KOPT-K1 (cell line): ENCODE data around the gene PFDN1.

Source experiments
- H3K27ac ChIP-seq: fragments of 200-600 bp; sonication (generic); 2 replicates; pipeline ENCODE4 v1.5.1; 2016; ENCODE audit warnings: antibody characterized with exemption, mild to moderate bottlenecking, low read depth, low read length; ENCODE audit not compliant: poor library complexity, severe bottlenecking
- H3K36me3 ChIP-seq: fragments of 200-600 bp; sonication (generic); 2 replicates; pipeline ENCODE4 v1.5.1; 2017; ENCODE audit warnings: antibody characterized with exemption, mild to moderate bottlenecking, low read length, moderate library complexity; ENCODE audit not compliant: insufficient read depth
- H3K9me3 ChIP-seq: fragments of 200-600 bp; sonication (generic); 2 replicates; pipeline ENCODE4 v1.5.1; 2017; ENCODE audit warnings: antibody characterized with exemption, low read length, mild to moderate bottlenecking; ENCODE audit not compliant: insufficient read depth, poor library complexity, severe bottlenecking

Gene PFDN1

DNA sequence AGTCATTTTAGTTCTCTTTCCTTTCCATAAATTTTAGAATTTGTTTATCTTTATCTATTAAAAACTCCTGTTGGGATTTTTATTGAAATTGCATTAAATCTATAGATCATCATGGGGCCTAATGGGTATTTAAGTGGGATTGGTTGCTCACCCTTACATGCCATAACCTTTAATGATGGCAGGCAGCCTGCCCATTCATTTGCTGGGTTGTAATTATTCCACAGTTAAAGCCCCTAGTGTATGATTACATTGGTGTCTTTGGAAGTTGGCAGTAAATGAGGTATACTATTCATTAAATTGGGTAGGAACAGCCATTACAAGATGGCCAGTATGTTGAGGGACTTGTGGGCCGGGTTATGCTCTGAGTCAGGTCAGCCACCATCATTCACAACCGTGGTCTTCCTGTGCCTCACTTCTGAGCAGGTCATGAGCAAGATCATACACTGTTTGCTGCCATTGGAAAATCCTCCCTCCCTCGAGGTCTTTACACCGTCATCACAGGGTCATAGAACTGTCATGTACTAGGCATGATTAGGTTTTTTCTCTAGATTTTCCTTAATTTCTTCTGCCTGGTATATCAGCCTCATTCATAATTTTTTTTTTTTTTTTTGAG lies 68.4 kb downstream of the PFDN1 start:
- Histone ChIP-seq H3K27ac (no peak overlapping the region), H3K9me3 (no peaks in the 10 kb centered on the region), H3K36me3 (no peaks in the 10 kb centered on the region)

DNA sequence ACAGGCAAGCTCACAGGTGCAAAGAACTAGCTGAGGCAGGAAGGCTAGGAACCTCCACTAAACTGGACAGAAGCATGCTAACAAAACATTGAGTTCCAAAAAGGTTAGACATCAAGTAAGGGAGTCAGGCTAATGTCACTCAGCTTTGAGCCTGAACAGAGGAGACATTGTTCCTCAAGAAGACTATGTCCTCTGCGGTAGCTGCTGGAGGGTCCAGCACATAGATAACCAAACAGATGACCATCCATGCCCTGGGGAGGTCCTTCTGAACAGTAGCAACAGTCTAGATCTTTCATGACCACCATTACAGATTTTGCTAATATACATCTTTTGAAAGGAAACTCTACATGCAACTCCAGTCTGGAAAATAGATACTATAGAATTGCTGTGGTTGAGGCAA lies 70.2 kb downstream of the PFDN1 start:
- no peaks in the 10 kb centered on the region for H3K36me3 ChIP-seq
- no peaks in the 10 kb centered on the region for H3K9me3 ChIP-seq
- H3K27ac ChIP-seq, result no peak overlapping the region

DNA sequence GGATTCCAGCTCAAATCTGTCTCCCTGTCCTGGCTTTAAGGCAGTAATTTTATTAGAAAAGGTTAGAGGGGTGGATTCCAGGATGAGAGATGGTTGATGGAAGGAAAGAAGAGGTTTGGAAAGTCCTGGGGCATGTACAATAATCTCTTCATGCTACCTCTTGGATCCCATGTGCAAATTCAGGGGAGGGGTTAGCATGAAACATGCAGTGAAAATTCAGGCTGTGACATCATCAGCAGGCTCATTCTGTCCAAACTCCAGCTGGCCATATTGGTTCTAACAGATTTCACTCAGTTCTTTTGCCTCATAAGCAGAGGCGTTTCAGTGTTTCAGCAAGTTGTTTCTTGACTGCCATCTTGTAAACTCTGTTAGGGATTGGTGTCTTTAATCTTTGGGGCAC lies 72.5 kb downstream of the PFDN1 start:
- H3K27ac ChIP-seq, result no peak overlapping the region
- no peaks in the 10 kb centered on the region for H3K36me3 ChIP-seq
- H3K9me3 ChIP-seq, result no peaks in the 10 kb centered on the region

DNA sequence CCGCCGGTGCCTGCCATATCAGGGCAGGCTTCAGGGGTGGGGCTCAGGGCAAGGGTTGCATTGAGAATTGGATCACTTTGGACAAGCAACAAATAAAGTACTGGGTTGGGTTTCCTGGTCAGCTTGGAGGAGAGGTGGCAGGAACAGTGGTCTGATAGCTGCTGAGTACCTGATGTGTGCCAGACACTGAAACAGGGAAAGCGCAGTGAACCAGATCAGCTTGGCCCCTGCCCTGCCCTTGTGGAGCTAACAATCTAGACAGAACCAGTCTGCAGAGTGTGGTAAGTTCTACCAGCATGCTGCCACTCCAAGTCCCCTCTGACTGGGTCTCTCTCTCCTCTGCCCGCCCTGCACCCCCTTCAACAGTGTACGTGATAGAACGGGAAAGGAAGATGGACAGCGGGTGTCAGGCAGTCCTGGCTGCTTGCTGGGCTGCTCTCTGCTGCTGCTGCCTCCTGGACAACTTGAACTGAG lies 74.5 kb downstream of the PFDN1 start:
- H3K9me3 ChIP-seq, result no peaks in the 10 kb centered on the region
- H3K36me3 ChIP-seq, result no peaks in the 10 kb centered on the region
- H3K27ac ChIP-seq, result no peak overlapping the region

DNA sequence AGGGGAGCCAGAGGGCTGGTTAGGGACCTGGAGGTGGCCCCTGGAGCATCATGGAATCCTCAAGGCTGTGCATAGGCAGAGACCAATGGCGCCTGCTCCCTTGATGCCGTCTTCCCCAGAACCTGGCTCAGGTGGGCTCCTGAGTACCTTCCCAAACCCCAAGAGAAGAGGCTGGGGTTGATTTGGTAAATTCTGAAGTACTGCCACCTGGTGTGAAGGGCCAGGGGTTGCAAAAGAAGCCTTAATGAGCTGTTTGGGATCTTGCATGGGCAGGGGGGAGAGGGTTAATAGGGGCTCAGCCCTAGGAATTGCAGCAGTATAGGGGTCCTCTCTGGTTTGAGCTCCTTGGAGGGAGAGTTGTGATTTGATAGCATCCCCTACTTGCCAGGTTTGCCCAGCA lies 75.9 kb downstream of the PFDN1 start:
- Histone ChIP-seq H3K9me3 (no peaks in the 10 kb centered on the region), H3K27ac (no peak overlapping the region), H3K36me3 (no peaks in the 10 kb centered on the region)

DNA sequence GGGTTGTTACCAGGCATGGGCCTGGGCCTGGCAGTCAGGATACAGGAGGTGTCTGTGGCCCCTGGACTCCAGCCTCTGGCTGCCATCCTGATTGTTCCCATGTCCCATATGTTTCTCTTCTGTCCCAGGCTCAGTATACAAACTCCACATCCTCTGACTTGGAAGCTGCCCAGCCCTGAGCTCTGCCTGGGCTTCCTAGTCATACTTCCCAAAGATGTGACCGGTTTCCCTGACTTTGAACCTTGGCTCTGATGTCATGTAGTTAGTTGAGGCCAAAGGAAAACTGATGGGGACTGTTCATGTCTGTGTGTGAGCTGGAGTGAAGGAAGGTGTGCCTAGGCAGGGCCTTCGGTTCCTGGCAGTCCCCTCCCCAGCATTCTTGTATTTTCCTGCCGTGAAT lies 77.5 kb downstream of the PFDN1 start:
- Histone ChIP-seq H3K36me3 (no peaks in the 10 kb centered on the region), H3K9me3 (no peaks in the 10 kb centered on the region), H3K27ac (no peak overlapping the region)

DNA sequence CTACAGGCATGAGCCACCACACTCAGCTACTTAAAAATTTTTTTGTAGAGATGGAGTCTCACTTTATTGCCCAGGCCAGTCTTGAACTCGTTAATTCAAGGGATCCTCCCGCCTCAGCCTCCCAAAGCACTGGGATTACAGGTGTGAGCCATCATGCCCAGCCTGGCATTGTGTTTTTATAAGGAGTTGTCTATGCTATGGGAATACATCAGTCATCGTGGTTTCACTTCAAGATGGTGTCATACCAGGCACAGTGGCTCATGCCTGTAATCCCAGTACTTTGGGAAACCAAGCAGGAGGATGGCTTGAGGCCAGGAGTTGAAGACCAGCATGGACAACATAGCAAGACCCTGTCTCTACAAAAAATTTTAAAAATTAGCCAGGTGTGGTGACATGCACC lies 78.2 kb downstream of the PFDN1 start:
- Histone ChIP-seq H3K9me3 (no peaks in the 10 kb centered on the region), H3K36me3 (no peaks in the 10 kb centered on the region), H3K27ac (no peak overlapping the region)

DNA sequence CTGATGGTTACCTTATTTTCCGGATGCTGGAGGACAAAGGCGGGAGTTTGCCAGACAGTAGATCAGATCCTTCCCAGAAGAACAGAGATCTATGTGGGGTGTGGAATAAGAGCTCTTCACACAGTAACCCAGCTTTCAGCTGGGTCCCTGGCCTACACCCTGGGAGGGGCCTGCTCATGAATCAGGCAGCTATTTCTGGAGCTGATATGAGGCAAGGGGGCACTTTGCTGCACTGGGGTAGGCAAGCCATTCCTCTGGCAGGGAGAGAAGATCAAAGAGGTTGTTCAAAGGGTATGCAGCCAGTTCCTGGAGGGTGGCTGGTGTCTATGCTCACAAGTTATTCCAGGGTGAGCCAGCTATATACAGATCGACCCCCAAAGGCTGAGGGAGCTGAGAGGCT lies 79.3 kb downstream of the PFDN1 start:
- Histone ChIP-seq H3K36me3 (no peaks in the 10 kb centered on the region), H3K27ac (no peak overlapping the region), H3K9me3 (no peaks in the 10 kb centered on the region)

DNA sequence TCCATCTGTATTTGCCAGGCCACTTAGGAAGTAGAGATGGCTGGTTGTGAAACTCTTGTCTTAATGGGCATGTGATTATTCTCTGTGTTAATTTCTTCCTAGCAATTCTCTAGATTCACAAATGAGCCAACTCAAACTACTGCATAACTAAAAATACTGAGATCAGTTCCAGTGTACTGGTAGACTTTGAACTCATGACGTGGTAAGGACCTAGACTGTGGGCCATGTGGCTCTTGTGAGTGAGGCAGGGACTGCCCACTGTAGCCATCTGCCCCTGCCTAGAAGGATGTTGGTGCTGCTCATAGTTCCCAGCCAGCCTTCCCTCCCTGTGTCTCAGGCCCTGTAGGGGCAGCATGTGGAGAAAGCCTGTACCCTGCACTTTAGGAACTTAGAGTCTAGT lies 80.5 kb downstream of the PFDN1 start:
- no peaks in the 10 kb centered on the region for H3K36me3 ChIP-seq
- no peak overlapping the region for H3K27ac ChIP-seq
- no peaks in the 10 kb centered on the region for H3K9me3 ChIP-seq

DNA sequence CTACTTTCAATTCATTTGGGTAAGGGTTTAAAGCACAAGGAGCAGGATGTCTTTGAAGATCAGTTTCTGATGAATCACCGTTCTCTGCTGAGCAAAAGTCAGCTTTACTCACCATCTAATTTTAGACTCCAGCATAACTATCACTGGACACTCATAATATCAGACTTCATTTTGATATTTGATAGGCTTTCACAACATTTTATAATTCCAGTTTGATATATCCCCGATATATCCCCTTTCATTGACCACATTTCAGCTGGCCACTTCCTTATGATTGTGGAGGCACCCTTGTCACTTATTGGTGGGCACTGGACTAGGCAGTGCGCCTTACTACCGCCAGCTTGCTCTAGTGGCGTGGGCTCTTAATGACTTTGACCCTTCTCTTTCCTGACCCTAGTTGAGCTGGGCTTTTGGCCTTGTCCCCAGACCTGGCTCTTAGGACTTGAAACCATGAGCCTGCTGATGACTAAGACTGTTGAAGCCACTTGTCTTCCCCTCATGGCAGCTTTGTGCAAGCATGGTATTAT lies 81.1 kb downstream of the PFDN1 start:
- Histone ChIP-seq H3K36me3 (no peaks in the 10 kb centered on the region), H3K27ac (no peak overlapping the region), H3K9me3 (no peaks in the 10 kb centered on the region)

DNA sequence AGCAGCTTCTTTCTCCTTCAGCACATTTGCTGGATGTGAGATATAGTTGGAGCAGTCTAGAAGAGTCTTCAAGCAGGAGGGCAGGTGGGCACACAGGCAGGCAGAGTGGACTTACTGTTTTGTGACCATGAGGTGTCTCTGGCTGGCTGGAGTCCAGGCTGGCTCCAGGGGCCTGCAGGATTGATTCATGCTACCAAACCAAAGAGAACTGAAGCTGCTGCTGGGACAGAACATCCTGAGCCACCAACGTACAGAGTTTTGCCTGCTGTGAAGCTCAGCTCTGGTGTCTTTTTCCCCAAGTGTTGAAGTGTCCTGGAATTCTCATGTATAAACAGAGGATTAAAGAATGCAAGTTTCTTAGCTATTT lies 82.2 kb downstream of the PFDN1 start:
- Histone ChIP-seq H3K27ac (no peak overlapping the region), H3K9me3 (no peaks in the 10 kb centered on the region), H3K36me3 (no peaks in the 10 kb centered on the region)

DNA sequence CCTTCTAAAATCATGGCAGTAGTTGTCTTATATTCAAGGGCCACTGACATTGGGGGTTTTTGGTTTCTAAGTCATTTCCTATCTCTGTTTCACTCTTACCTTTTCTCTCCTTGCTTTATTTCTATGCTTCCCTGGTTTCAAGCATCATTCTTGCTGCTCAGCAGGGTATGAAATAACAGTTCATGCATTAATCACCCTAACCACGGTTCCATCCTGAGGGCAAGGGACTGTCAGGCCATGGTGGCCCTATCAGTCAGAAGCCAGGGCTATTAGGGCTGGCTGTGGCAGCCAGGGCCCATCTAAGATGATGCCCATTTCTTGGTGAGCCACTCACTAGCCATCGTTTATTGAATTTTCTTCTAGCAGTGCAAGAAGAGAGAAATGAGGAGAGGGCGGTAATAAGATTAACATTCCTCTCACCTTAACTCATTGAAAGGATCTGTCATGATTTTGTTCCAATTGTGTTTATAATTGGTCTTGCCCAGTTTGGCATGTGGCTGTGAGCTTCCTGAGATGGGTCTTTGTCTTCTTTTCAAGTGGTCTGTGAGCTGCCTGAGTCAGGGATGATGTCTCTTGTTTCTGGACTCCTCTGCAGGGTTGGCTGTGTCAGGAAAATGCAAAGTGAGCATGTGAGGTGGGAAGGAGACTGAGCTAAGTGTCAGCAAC lies 82.7 kb downstream of the PFDN1 start:
- no peak overlapping the region for H3K27ac ChIP-seq
- no peaks in the 10 kb centered on the region for H3K9me3 ChIP-seq
- no peaks in the 10 kb centered on the region for H3K36me3 ChIP-seq

DNA sequence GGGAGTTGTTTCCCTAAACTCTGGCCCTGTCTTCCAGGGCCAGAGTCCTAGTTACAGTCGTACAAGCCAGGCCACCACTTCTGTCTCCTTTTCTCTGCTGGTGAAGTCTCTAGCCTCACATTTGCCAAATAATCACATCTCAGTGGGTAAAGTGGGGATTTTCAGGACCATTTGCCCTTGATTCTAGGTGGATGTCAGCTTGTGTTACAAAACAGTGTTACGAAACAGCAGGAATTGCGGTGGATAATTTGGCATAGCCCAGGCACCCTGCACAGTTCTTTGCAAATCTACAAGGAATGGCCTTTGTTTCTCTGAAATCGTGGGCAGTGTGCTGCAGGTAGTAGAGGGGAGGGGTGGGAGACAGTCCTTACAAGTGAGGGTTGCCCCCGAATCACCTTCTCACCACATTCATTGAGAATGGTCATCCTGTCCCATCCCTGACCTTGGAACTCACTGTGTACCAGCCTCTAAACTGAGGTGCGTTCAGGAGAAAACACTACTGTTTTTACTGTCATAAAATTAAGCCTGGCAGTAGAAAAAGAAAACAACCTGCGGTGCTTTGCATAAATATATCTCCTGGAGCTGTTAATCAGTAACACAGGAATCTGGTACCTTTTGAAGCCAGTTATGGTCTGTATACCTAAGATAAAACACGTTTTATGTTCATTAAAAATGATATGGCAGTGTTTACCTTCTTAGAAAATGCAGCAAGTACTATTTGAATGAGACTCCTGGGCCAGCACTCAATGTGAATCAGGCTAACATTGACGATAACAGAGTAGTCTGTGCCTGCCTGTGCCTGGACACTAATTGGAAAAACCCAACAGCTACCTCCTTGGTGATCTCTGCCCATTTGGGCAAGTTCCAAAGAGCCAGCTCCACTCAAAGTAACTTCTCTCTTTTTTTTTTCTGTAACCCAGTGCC lies 83.6 kb downstream of the PFDN1 start:
- no peaks in the 10 kb centered on the region for H3K36me3 ChIP-seq
- no peaks in the 10 kb centered on the region for H3K9me3 ChIP-seq
- H3K27ac ChIP-seq, result no peak overlapping the region

DNA sequence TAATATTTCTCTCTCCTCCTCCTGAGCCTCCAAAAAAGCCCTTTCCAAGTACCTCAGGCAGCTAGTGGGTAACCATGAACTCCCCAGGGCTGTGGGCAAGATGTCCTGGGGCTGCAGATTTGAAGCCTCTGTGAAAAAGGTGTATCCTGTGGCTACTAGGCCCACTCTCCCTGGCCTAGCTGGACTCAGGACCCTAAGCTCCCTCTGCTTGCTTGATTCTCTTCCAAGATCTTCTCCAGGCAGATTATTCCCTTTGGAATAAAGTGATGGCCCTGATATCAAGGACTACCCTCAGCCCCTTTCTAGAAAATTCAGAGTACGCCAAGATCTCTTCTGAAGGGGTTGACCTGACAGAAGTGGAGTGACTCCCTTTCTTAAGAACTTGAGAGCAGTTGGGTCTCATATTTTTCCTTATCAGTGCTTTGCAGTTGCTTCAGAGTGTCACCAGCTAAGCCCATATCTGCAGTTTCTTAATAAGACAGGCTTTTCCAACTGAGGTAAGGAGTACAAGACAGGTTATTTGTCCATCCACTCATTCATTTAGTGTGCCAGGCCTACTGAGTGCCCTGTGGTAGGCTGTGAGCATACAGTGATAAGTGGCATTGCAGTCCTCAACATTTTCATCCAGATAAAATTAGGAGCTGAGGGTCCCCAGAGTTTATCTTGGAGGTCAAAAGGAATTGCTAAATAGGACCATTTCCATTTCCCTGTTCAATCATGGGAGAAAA lies 85.4 kb downstream of the PFDN1 start:
- H3K36me3 ChIP-seq, result no peaks in the 10 kb centered on the region
- H3K9me3 ChIP-seq, result no peaks in the 10 kb centered on the region
- no peak overlapping the region for H3K27ac ChIP-seq
